DOHH2 (cell line): ENCODE measurements around the gene RAB31.
"Not testable (repeated sequence)": the region's sequence is repeated elsewhere in the genome, so short reads cannot be mapped to it uniquely, and the experiment has no call there.

Source experiments
- H3F3A ChIP-seq: fragments of 200-600 bp; sonication (generic), shearing (Covaris generic); 2 replicates; pipeline ENCODE4 v1.6.0; 2016; ENCODE audit warnings: antibody characterized with exemption, mild to moderate bottlenecking; ENCODE audit not compliant: control insufficient read depth, insufficient read depth
- H3K27ac ChIP-seq: fragments of 200-600 bp; sonication (generic); 2 replicates; pipeline ENCODE4 v1.5.1; 2014; ENCODE audit warnings: low read depth, mild to moderate bottlenecking, low read length, moderate library complexity
- H3K27me3 ChIP-seq: fragments of 200-600 bp; sonication (generic); 2 replicates; pipeline ENCODE4 v1.6.1; 2014; ENCODE audit warnings: mild to moderate bottlenecking, low read length, mixed read lengths; ENCODE audit not compliant: control insufficient read depth
- H3K36me3 ChIP-seq: fragments of 200-600 bp; sonication (generic); 2 replicates; pipeline ENCODE4 v1.6.1; 2014; ENCODE audit warnings: mild to moderate bottlenecking, low read length, moderate library complexity, mixed read lengths; ENCODE audit not compliant: control insufficient read depth
- H3K4me1 ChIP-seq: fragments of 200-600 bp; sonication (generic); 2 replicates; pipeline ENCODE4 v1.6.1; 2014; ENCODE audit warnings: mild to moderate bottlenecking, low read length, mixed read lengths; ENCODE audit not compliant: control insufficient read depth
- H3K4me2 ChIP-seq: fragments of 200-600 bp; sonication (generic); 2 replicates; pipeline ENCODE4 v1.6.0; 2014; ENCODE audit warnings: mild to moderate bottlenecking, low read length, moderate library complexity
- H3K4me3 ChIP-seq: fragments of 200-600 bp; sonication (generic); 2 replicates; pipeline ENCODE4 v1.5.1; 2014; ENCODE audit warnings: mild to moderate bottlenecking, low read length, mixed read lengths
- H3K79me2 ChIP-seq: fragments of 200-600 bp; sonication (generic); 2 replicates; pipeline ENCODE4 v1.6.1; 2014; ENCODE audit warnings: mild to moderate bottlenecking, low read length, mixed read lengths; ENCODE audit not compliant: control insufficient read depth
- H3K9me2 ChIP-seq: fragments of 200-600 bp; sonication (generic); replicated peaks from 2 replicates; pipeline ENCODE4 v1.6.1; 2014; ENCODE audit warnings: mild to moderate bottlenecking, low read length, mixed read lengths; ENCODE audit not compliant: control insufficient read depth
- H3K9me3 ChIP-seq: fragments of 200-600 bp; sonication (generic); 2 replicates; pipeline ENCODE4 v1.6.1; 2014; ENCODE audit warnings: antibody characterized with exemption, low read length, mixed read lengths; ENCODE audit not compliant: control insufficient read depth, insufficient read depth
- H4K20me1 ChIP-seq: fragments of 200-600 bp; sonication (generic); 2 replicates; pipeline ENCODE4 v1.6.0; 2014; ENCODE audit warnings: low read depth, mild to moderate bottlenecking, antibody characterized with exemption, low read length, moderate library complexity; ENCODE audit not compliant: control insufficient read depth, insufficient read depth
- EZH2phosphoT487 ChIP-seq: fragments of 200-600 bp; sonication (generic); IDR thresholded peaks from 2 replicates; pipeline ENCODE4 v1.6.1; 2017; ENCODE audit warnings: borderline replicate concordance, mild to moderate bottlenecking, antibody characterized with exemption, low read length, moderate library complexity, mixed read lengths
- TF ChIP-seq, protein P1 (sequence below): fragments of 200-600 bp; sonication (generic); IDR thresholded peaks from one replicate; pipeline ENCODE4 v1.5.1; 2014; ENCODE audit warnings: antibody characterized with exemption, mild to moderate bottlenecking, low read depth, low read length; ENCODE audit not compliant: poor library complexity, severe bottlenecking

The RAB31 gene

DNA sequence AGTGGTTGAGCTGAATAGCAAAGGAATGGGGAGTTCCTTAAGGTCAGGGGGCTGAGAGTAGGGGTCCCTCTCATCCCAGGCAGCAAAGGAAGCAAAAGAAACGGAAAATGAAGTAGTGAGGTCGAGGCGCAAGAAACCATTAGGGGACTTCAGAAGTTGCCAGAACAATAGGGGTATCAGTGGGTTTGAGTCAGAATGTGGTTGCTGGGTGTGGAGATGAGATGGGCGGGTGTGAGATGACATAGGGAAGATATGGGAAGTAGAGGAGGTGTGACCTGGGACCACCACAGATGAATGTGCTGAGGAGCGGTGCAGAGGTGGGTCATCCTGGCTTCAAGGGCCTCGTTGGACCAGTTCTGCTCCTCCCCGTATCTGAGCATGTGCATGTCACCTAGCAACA, 192.6 kb downstream of the RAB31 start:
- Histone ChIP-seq H3K4me2 (no peak overlapping the region), H3K27me3 (no peaks in the 10 kb centered on the region; the same call in 1 of the 2 replicates), H3K27ac (no peak overlapping the region)

DNA sequence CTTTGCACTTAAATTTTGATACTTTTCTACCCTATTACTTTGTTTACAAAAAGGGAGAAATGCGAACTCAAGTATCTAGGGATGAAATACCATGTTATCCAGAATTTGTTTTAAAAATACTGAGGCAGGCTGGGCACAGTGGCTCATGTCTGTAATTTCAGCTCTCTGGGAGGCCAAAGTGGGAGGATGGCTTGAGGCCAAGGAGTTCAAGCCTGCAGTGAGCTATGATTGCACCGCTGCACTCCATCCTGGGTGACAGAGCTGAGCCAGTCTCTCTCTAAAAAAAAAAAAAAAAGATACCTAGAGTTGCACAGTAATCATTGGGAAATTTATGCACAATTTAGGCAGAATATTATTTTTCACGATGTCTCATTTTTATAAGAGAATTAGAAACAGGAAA, 193.3 kb downstream of the RAB31 start:
- Histone ChIP-seq H3K36me3 (no peaks in the 10 kb centered on the region), H3K27me3 (no peaks in the 10 kb centered on the region; the same call in 1 of the 2 replicates), H3K9me2 (no peaks in the 10 kb centered on the region), H4K20me1 (no peaks in the 10 kb centered on the region), H3F3A (no peaks in the 10 kb centered on the region), H3K4me1 (no peaks in the 10 kb centered on the region), H3K9me3 (no peaks in the 10 kb centered on the region), H3K4me3 (no peak overlapping the region), H3K4me2 (no peak overlapping the region), H3K27ac (no peak overlapping the region), H3K79me2 (no peaks in the 10 kb centered on the region)
- TF ChIP-seq, protein P1, sequence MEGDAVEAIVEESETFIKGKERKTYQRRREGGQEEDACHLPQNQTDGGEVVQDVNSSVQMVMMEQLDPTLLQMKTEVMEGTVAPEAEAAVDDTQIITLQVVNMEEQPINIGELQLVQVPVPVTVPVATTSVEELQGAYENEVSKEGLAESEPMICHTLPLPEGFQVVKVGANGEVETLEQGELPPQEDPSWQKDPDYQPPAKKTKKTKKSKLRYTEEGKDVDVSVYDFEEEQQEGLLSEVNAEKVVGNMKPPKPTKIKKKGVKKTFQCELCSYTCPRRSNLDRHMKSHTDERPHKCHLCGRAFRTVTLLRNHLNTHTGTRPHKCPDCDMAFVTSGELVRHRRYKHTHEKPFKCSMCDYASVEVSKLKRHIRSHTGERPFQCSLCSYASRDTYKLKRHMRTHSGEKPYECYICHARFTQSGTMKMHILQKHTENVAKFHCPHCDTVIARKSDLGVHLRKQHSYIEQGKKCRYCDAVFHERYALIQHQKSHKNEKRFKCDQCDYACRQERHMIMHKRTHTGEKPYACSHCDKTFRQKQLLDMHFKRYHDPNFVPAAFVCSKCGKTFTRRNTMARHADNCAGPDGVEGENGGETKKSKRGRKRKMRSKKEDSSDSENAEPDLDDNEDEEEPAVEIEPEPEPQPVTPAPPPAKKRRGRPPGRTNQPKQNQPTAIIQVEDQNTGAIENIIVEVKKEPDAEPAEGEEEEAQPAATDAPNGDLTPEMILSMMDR, result no peak
- no peak for TF ChIP-seq EZH2phosphoT487

More for the DNA sequence above, 192.6 kb downstream of the RAB31 start:
- TF ChIP-seq, protein P1, result no peak
- no peak for TF ChIP-seq EZH2phosphoT487
- Histone ChIP-seq H3K36me3 (no peaks in the 10 kb centered on the region), H3K4me3 (no peak overlapping the region), H3K9me2 (no peaks in the 10 kb centered on the region), H3F3A (no peaks in the 10 kb centered on the region), H3K79me2 (no peaks in the 10 kb centered on the region), H3K9me3 (no peaks in the 10 kb centered on the region), H4K20me1 (no peaks in the 10 kb centered on the region), H3K4me1 (no peaks in the 10 kb centered on the region)

DNA sequence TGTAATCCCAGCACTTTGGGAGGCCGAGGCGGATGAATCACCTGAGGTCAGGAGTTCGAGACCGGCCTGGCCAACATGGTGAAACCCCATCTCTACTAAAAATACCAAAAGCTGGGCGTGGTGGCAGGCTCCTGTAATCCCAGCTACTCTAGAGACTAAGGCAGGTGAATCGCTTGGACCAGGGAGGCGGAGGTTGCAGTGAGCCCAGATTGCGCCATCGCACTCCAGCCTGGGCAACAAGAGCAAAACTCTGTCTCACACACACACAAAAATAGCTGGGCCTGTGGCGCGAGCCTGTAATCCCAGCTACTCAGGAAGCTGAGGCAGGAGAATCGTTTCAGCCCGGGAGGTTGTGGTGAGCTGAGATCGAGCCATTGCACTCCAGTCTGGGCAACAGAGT, 194.2 kb downstream of the RAB31 start:
- H3K36me3 ChIP-seq, H3K4me3 ChIP-seq, H4K20me1 ChIP-seq, H3K9me2 ChIP-seq, H3K4me1 ChIP-seq, H3K27ac ChIP-seq, H3F3A ChIP-seq, H3K9me3 ChIP-seq, H3K79me2 ChIP-seq, H3K27me3 ChIP-seq, H3K4me2 ChIP-seq: not testable (repeated sequence)

DNA sequence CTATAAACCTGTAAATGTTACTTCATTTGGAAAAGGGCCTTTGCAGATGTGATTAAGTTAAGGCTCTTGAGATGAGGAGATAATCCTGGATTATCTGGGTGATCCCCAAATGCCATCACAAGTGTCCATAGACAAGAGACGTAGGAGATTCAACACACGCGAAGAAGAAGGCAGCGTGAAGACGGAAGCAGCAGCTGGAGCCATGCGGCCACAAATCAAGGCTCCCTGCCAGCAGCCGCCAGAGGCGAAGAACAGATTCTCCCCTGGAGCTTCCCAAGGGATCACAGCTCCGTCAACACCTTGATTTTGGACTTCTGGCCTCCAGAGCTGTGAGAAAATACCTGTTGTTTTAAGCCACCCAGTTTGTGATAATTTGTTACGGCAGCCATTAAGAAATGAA, 194.7 kb downstream of the RAB31 start:
- TF ChIP-seq EZH2phosphoT487, result no peak
- TF ChIP-seq, protein P1, result no peak
- Histone ChIP-seq H3F3A (no peaks in the 10 kb centered on the region), H3K79me2 (no peaks in the 10 kb centered on the region), H3K27ac (no peak overlapping the region), H3K9me3 (no peaks in the 10 kb centered on the region), H3K36me3 (no peaks in the 10 kb centered on the region), H3K4me1 (no peaks in the 10 kb centered on the region), H3K4me2 (no peak overlapping the region), H3K4me3 (no peak overlapping the region), H3K27me3 (no peaks in the 10 kb centered on the region; the same call in 1 of the 2 replicates), H4K20me1 (no peaks in the 10 kb centered on the region), H3K9me2 (no peaks in the 10 kb centered on the region)
